ENCODE data around the gene SUPT4H1. TPM values are rescaled to one million over a fixed set of nuclear protein-coding genes. Genes with fewer than 3 reads are reported as not detected.

The SUPT4H1 gene
- total RNA-seq, 4 donors from 2014 or later, result 38.2 to 56.3 (median 44.2) TPM

DNA sequence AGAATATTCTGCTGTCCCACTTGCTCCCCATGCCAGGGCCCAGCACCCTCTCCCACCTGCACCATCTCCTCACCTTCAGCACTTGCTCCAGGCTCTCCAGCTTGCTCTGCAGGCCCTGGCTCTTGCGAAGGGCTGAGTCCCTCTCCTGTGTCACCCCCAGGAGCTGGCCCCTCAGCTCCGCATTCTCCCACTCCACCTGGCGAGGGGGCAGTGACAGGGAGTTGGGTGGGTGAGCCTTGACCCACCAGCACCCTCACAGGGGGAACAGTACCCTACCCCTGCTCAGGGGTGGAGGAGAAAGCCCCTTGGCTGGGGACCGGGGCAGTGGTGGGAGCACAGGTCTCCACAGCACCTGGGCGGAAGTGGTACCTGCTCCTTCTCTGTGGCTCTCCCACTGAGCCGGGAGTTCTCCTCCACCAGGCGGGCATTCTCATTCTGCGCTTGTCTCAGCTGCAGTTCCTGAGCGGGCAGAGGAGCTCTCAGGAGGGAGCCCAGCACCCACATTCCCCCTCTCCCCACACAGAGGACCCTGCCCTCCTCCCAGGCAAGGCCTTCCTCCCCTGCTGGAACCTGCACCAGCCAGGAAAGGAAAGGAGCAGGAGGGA lies 29.3 kb downstream of the SUPT4H1 start:
- WGBS, 2 donors, result 99 to 100% methylated on average over 4 to 9 of the region's 9 CpGs
- DNase-seq, result no peak
- H3K27ac ChIP-seq, result no peak overlapping the region
- no peaks in the 10 kb centered on the region for H3K36me3 ChIP-seq
- intact Hi-C loops (cut with DNase I), result loop anchor here (10.0 kb wide), 1 partner anchor 52 kb away; no protein-coding TSS in a partner anchor
- TF ChIP-seq, protein P1, sequence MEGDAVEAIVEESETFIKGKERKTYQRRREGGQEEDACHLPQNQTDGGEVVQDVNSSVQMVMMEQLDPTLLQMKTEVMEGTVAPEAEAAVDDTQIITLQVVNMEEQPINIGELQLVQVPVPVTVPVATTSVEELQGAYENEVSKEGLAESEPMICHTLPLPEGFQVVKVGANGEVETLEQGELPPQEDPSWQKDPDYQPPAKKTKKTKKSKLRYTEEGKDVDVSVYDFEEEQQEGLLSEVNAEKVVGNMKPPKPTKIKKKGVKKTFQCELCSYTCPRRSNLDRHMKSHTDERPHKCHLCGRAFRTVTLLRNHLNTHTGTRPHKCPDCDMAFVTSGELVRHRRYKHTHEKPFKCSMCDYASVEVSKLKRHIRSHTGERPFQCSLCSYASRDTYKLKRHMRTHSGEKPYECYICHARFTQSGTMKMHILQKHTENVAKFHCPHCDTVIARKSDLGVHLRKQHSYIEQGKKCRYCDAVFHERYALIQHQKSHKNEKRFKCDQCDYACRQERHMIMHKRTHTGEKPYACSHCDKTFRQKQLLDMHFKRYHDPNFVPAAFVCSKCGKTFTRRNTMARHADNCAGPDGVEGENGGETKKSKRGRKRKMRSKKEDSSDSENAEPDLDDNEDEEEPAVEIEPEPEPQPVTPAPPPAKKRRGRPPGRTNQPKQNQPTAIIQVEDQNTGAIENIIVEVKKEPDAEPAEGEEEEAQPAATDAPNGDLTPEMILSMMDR (IDR thresholded peaks at IDR 0.05), result no peak
- TF ChIP-seq POLR2A (IDR thresholded peaks at IDR 0.05), result no peak
- H3K4me3 ChIP-seq (replicated peaks in 1 of 3), result no peak overlapping the region
- no peaks in the 10 kb centered on the region for H3K27me3 ChIP-seq
- peaks cover 8 to 16% of the 10 kb centered on the region in 2 donors for H3K4me1 ChIP-seq
- H3K9me3 ChIP-seq, result no peaks in the 10 kb centered on the region

DNA sequence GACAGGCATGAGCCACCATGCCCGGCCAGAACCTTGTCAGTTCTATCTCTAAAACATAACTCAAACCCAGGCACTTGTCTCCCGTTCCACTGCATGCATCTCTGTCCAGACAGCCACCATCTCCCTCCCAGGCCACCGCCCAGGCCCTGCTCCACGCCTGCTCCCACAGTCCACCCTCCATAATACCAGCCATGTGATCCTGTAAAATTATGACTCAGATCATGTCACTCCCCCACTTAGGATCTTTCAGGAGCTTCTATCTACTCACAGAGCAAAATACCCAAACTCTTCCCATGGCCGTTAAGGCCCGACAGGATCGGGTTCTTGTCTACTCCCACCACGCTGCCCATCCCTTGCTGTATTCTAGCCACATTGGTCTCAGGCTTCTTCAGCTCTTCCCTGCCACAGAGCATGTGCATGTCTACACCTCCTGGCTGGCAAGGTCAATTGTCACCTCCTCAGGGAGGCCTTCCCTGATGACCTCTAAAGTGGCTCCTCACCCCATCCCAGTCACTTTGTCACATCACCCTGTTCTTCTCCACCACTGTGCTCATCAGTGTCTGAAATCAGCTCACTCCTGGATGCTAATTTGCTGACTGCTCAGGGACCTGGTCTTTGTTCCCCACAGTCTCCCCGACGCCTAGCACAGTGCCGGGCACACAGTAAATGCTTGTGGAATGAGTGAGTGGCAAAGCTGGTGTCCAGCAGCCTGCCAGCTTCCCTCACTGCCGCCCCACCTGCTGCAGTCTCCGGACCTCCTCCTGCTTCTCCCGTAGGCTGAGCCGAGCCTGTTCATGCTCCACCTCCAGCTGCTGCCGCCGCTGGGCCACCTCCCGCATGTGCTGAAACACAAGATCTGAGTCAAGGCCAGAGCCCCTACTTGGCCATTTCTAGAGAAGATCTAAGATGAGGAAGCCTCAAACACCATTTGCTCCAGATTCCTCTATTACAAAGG lies 30.2 kb downstream of the SUPT4H1 start:
- 95% methylated on average over 16 to 18 of the region's 18 CpGs for WGBS, 2 donors
- TF ChIP-seq POLR2A (IDR thresholded peaks at IDR 0.05), result no peak
- TF ChIP-seq, protein P1 (IDR thresholded peaks at IDR 0.05), result no peak
- Histone ChIP-seq H3K27ac (no peak overlapping the region), H3K27me3 (no peaks in the 10 kb centered on the region), H3K4me1 (peaks cover 8 to 16% of the 10 kb centered on the region in 2 donors), H3K4me3 (replicated peaks in 1 of 3) (no peak overlapping the region), H3K9me3 (no peaks in the 10 kb centered on the region), H3K36me3 (no peaks in the 10 kb centered on the region)
- DNase-seq, result no peak
- intact Hi-C loops (cut with DNase I), result loop anchor here (10.0 kb wide), 1 partner anchor 53 kb away; no protein-coding TSS in a partner anchor

DNA sequence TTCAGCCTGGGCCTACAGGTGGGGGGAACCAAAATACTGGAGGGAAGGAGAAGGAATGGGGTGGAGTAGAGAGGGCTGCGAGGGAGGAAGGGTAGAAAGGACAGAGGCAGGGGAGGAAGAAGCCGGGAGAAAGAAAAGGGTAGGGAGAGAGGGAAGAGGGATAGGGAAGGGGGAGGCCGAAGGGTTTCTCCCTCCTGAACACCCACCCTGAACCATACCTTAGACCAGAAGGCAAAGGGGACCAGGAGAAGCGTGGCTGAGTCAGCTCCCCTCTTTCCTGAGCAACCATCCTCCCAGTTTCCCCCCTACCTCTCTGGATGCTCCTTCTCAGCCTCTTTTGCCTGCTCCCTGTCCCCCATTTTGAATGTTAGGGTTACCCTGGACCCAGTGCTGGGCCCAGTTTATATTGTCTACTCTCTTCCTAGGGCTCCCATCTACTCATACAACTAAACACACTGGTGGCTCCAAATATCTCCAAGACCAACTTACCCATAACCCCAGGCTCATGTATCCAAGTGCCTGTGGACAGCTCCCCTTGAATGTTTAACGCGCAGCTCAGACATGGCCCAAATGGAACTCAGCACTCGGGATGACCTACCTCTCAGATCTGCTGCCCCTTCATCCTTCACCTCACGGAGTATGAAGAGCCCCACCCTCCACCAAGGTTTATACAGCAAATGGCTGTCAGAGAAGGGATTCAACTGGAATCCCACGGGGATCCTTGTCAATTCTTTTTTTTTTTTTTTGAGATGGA lies 31.3 kb downstream of the SUPT4H1 start:
- TF ChIP-seq, protein P1 (IDR thresholded peaks at IDR 0.05), result no peak
- TF ChIP-seq POLR2A (IDR thresholded peaks at IDR 0.05), result no peak
- H3K27me3 ChIP-seq, result no peaks in the 10 kb centered on the region
- intact Hi-C loops (cut with DNase I), result loop anchor here (10.0 kb wide), 1 partner anchor 54 kb away; no protein-coding TSS in a partner anchor
- H3K36me3 ChIP-seq, result no peaks in the 10 kb centered on the region
- DNase-seq, result no peak
- no peaks in the 10 kb centered on the region for H3K9me3 ChIP-seq
- no peak overlapping the region for H3K27ac ChIP-seq
- H3K4me3 ChIP-seq (replicated peaks in 1 of 3), result no peak overlapping the region
- H3K4me1 ChIP-seq, result peaks cover 8 to 16% of the 10 kb centered on the region in 2 donors
- 92 to 93% methylated on average over 9 of the region's 9 CpGs for WGBS, 2 donors

DNA sequence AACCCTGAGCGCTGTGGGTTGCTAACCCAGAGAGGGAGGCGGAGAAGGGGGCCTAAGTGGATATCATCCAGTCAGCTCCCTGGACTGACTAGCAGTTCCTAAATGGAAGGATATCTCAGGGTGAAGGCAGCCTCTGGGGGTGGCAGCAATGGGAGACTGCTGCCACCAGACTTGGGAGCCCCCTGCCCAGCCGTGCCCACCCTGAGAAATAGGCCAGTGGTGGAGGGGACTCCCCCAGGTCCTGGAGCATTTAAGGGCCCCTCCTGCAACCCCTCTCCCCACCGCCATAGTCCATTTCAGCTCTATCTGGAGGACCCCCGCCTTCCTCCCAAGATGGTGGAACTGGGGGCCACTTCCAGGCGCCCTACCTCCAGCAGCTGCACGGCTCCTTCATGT lies 31.8 kb downstream of the SUPT4H1 start:
- Histone ChIP-seq H3K27ac (no peak overlapping the region), H3K9me3 (no peaks in the 10 kb centered on the region), H3K4me1 (peaks cover 8 to 13% of the 10 kb centered on the region in 2 donors), H3K27me3 (no peaks in the 10 kb centered on the region), H3K4me3 (replicated peaks in 1 of 3) (no peak overlapping the region), H3K36me3 (no peaks in the 10 kb centered on the region)
- DNase-seq, result no peak
- intact Hi-C loops (cut with DNase I), result loop anchor here (10.0 kb wide), 1 partner anchor 55 kb away; no protein-coding TSS in a partner anchor
- 95 to 97% methylated on average over 7 of the region's 7 CpGs for WGBS, 2 donors
- no peak for TF ChIP-seq POLR2A (IDR thresholded peaks at IDR 0.05)
- TF ChIP-seq, protein P1 (IDR thresholded peaks at IDR 0.05), result no peak

Measured in thyroid gland (tissue), 4 donors.